Pancreas (tissue), 10 donors: Measurements from ENCODE around the gene FHIP1B. TPM values are rescaled to one million over a fixed set of nuclear protein-coding genes. Genes with fewer than 3 reads are reported as not detected.
"Not testable (repeated sequence)": the region's sequence is repeated elsewhere in the genome, so short reads cannot be mapped to it uniquely, and the experiment has no call there.

Experiments
- ATAC-seq, 4 donors: fragments of 200-7000 bp; cut with Tn5 transposase; one replicate each; pipeline versions ENCODE4 v1.8.0 to v1.9.1; 2020; ENCODE audit warnings: mild to moderate bottlenecking in 4 of 4, moderate library complexity in 4 of 4
- DNase-seq, 6 donors: peaks; one replicate each; pipeline ENCODE4 v3.0.0-alpha.2; 2020
- FAIRE-seq: peaks from 2 replicates; lab custom pipeline; 2012; peaks lifted over from hg19 to GRCh38; lab: Jason Lieb, UNC
- H3K27ac ChIP-seq, 4 donors: fragments of 200-600 bp; sonication (generic); 1 replicate in 3 of 4; 2 replicates in 1 of 4; pipeline versions ENCODE4 v1.5.0 to v1.8.0; 2020
- H3K27me3 ChIP-seq, 4 donors: fragments of 200-600 bp; one replicate each; pipeline ENCODE4 v1.8.0; 2021
- H3K36me3 ChIP-seq, 3 donors: fragments of 200-600 bp; sonication (generic) in 1 of 3; one replicate each; pipeline versions ENCODE4 v1.5.0 to v1.8.0; 2020 to 2021
- H3K4me1 ChIP-seq, 3 donors: fragments of 200-600 bp; one replicate each; pipeline ENCODE4 v1.8.0; 2021
- H3K4me3 ChIP-seq, 4 donors: fragments of 200-600 bp; sonication (generic) in 2 of 4; one replicate each; pipeline versions ENCODE4 v1.5.0 to v1.8.0; 2020 to 2021
- H3K9me3 ChIP-seq, 4 donors: fragments of 200-600 bp; one replicate each; pipeline ENCODE4 v1.8.0; 2021
- WGBS, 2 donors: extraction: QIAGEN DNeasy Blood & Tissue Kit; methylation state at CpG; one replicate each; pipeline ENCODE4 v1.1.7; 2013; 5-methylcytosine and 5-hydroxymethylcytosine counted together
- intact Hi-C, 3 donors: fragments of 100-400 bp; cut with DNase I; formaldehyde crosslinking; loops; one replicate each; pipeline versions ENCODE4 v1.11.1 to v1.14.2; 2022
- polyA plus RNA-seq, 2 donors: library from polyadenylated mRNA; stranded (reverse); fragments of 200-250 nt; gene quantifications; one replicate each; pipeline ENCODE4 v1.2.3, GENCODE V29; 2013
- total RNA-seq, 6 donors: library from RNA; stranded (reverse); fragmentation: NEBNext Ultra II Directional in 4 of 6; extraction: Animal tissue kit (Norgen Biotek cat#: 25700) in 4 of 6; gene quantifications; one replicate each; pipeline versions ENCODE4 v1.2.1 to v1.2.4, GENCODE V29; 2021 to 2023
- TF ChIP-seq, protein P1 (sequence below), 4 donors: fragments of 200-600 bp; sonication (generic) in 3 of 4; IDR thresholded peaks; one replicate each; pipeline versions ENCODE4 v1.5.0 to v1.8.0; 2021; ENCODE audit warnings: antibody characterized with exemption in 4 of 4
- donor health status: healthy with polysubstance abuse.
- donor health status: DM: no; HTN: no; CAD: no; lungs with moderate emphysema.
- donor health status: DM: no; HTN: no; CAD: no.
- donor health status: control.
- donor health status: control.
- donor health status: Bipolar disorder and iron deficiency.
- donor health status: DM: yes; HTN: yes; CAD: no.
- donor health status: DM: no; HTN: no; CAD: no.
- donor health status: DM: no; HTN: no; CAD: no.
- donor health status: DM: yes; HTN: yes; CAD: no.

FHIP1B gene
- total and polyA plus RNA-seq, 8 donors, result 13.0 to 82.9 (median 19.6) TPM

DNA sequence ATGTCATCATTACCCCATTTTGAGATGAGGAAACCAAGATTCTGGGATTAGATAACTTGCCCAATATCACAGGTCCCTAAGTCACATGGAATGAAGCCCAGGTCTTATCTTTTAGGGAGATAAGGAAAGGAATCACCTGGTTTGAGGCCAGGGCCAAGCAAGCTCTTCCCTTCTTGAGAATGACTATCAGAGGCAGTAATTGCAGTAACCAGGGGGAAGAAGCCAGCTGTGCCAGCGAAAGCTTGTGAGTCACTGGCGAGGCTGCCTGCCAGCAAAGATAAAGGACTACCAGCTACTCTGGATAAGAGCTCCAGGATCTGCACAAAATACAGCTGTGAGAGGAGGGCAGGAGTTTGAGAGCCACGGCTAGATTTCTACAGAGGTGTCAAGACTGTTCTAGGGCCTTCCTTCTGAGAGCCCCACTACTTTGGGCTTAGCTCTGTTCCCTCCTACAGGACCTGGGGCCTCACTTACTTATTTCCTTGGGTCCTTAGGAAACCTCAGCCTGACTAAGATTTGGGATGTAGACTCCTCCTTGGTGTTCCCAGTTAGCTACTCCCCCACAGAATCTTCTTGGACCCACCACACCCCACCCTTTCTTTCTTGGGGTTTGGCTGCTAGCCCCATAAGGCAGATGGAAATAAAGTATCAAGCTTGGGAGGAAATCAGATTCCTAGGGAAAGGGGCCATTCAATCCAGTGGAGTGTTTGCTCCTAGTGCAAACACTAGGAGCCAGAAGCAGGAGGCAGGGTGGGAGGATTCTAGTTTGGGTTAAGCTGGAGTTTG lies 15.5 kb upstream of the FHIP1B start:
- no peaks in the 10 kb centered on the region for H3K36me3 ChIP-seq
- FAIRE-seq (no peak), DNase-seq (peak; percentile 84 to 93 (median 90)), ATAC-seq (peak; percentile 51 to 80 (median 62))
- no peaks in the 10 kb centered on the region for H3K9me3 ChIP-seq
- intact Hi-C loops, result loop anchor here in 1 of 3 donors (10.0 kb wide), 1 partner anchor 45 kb away; no protein-coding TSS in a partner anchor
- H3K4me1 ChIP-seq, result peaks cover 10 to 33% (median 31%) of the 10 kb centered on the region in 3 donors
- H3K27me3 ChIP-seq, result no peaks in the 10 kb centered on the region
- 18 to 25% methylated on average over 3 of the region's 3 CpGs for WGBS, 2 donors
- peak overlapping the region; percentile 28 to 70 (median 49) for H3K27ac ChIP-seq
- TF ChIP-seq, protein P1, sequence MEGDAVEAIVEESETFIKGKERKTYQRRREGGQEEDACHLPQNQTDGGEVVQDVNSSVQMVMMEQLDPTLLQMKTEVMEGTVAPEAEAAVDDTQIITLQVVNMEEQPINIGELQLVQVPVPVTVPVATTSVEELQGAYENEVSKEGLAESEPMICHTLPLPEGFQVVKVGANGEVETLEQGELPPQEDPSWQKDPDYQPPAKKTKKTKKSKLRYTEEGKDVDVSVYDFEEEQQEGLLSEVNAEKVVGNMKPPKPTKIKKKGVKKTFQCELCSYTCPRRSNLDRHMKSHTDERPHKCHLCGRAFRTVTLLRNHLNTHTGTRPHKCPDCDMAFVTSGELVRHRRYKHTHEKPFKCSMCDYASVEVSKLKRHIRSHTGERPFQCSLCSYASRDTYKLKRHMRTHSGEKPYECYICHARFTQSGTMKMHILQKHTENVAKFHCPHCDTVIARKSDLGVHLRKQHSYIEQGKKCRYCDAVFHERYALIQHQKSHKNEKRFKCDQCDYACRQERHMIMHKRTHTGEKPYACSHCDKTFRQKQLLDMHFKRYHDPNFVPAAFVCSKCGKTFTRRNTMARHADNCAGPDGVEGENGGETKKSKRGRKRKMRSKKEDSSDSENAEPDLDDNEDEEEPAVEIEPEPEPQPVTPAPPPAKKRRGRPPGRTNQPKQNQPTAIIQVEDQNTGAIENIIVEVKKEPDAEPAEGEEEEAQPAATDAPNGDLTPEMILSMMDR (IDR thresholded peaks at IDR 0.05), result no peak
- H3K4me3 ChIP-seq, result no peak overlapping the region

DNA sequence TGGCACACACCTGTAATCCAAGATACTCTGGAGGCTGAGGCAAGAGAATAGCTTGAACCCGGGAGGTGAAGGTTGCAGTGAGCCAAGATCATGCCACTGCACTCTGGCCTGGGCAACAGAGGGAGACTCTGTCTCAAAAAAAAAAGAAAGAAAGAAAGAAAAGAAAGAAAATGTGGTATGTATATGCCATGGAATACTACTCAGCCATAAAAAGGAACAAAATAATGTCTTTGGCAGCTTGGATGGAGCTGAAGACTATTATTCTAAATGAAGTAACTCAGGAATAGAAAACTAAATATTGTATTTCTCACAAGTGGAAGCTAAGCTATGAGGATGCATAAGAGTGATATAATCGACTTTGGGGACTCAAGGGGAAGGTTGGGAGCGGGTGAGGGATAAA lies 14.5 kb upstream of the FHIP1B start:
- 75 to 93% methylated on average over 3 of the region's 3 CpGs for WGBS, 2 donors

DNA sequence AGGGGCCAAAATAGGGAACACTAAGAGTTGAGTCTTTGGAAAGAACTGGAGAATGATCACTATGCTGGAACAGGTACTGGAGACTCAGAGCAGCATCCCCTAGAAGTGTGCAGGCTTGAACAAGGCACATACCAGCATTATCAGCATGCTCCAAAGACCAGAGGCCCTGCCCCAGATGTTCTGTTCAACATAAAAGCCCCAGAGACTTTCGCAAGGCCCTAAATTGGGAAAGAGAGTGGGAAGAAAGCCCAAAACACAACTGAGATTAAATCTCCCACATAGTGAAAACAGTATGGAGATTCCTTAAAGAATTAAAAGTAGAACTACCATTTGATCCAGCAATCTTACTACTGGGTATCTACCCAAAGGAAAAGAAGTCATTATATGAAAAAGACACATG lies 13.8 kb upstream of the FHIP1B start:
- TF ChIP-seq, protein P1 (IDR thresholded peaks at IDR 0.05), result no peak
- no peaks in the 10 kb centered on the region for H3K36me3 ChIP-seq

More for the DNA sequence above, 14.5 kb upstream of the FHIP1B start:
- intact Hi-C loops, result loop anchor here in 1 of 3 donors (10.0 kb wide), 1 partner anchor 46 kb away; no protein-coding TSS in a partner anchor
- not testable (repeated sequence) for H3K27me3 ChIP-seq, FAIRE-seq, H3K9me3 ChIP-seq, H3K4me3 ChIP-seq, H3K27ac ChIP-seq, H3K36me3 ChIP-seq, DNase-seq, ATAC-seq
- peaks cover 10 to 31% (median 24%) of the 10 kb centered on the region in 3 donors for H3K4me1 ChIP-seq

DNA sequence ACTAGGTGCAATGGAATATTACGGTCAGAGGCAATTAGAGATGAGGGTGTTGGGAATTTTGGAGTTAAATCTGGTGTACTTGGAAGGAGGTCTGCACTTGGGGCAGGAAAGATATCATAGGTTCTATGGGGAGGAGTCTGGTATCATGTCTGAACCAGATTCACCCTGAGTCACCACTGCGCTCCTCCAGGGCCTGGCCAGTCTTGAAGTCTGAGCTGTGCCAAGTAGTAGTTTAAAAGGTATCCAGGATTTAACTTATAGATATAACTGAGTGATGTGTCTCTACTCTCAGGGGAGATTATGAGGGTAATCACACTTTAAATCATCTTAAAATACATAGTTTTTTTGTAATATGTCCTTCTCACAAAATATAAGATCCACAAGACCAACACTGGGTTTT lies 11.1 kb upstream of the FHIP1B start:
- Histone ChIP-seq H3K27me3 (no peaks in the 10 kb centered on the region), H3K4me3 (no peak overlapping the region), H3K4me1 (peaks cover 0 to 6% (median 0%) of the 10 kb centered on the region in 3 donors), H3K27ac (no peak overlapping the region), H3K9me3 (no peaks in the 10 kb centered on the region), H3K36me3 (no peaks in the 10 kb centered on the region)
- no peak for DNase-seq
- intact Hi-C loops, result loop anchor here in 1 of 3 donors (10.0 kb wide), 1 partner anchor 49 kb away; no protein-coding TSS in a partner anchor
- ATAC-seq, result no peak
- FAIRE-seq, result no peak
- TF ChIP-seq, protein P1 (IDR thresholded peaks at IDR 0.05), result no peak
- 93 to 98% methylated on average over 2 of the region's 2 CpGs for WGBS, 2 donors

More for the DNA sequence above, 13.8 kb upstream of the FHIP1B start:
- 89 to 100% methylated on average over 1 of the region's 1 CpG for WGBS, 2 donors
- FAIRE-seq (no peak), DNase-seq (no peak), ATAC-seq (no peak)
- no peaks in the 10 kb centered on the region for H3K9me3 ChIP-seq
- peaks cover 4 to 24% (median 17%) of the 10 kb centered on the region in 3 donors for H3K4me1 ChIP-seq
- intact Hi-C loops, result loop anchor here in 1 of 3 donors (10.0 kb wide), 1 partner anchor 47 kb away; no protein-coding TSS in a partner anchor
- no peak overlapping the region for H3K27ac ChIP-seq
- H3K4me3 ChIP-seq, result no peak overlapping the region
- no peaks in the 10 kb centered on the region for H3K27me3 ChIP-seq

DNA sequence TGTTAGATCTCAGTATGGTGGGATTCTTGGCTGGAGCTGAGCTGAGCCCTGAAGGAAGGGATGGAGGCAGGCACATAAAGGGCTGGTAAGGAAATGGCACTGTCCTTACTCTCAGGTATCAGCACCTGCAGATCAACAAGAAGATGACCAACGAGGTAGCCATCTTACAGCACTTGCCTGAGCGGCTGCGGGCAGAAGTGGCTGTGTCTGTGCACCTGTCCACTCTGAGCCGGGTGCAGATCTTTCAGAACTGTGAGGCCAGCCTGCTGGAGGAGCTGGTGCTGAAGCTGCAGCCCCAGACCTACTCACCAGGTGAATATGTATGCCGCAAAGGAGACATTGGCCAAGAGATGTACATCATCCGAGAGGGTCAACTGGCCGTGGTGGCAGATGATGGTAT lies 6.9 kb upstream of the FHIP1B start:
- Histone ChIP-seq H3K27ac (no peak overlapping the region), H3K36me3 (no peaks in the 10 kb centered on the region), H3K4me3 (no peak overlapping the region), H3K9me3 (no peaks in the 10 kb centered on the region), H3K27me3 (no peaks in the 10 kb centered on the region), H3K4me1 (no peaks in the 10 kb centered on the region)
- ATAC-seq (no peak), DNase-seq (peak in 1 of 6 donors; percentile 23), FAIRE-seq (no peak)
- 87 to 89% methylated on average over 7 of the region's 7 CpGs for WGBS, 2 donors
- TF ChIP-seq, protein P1 (IDR thresholded peaks at IDR 0.05), result no peak
- intact Hi-C loops, result loop anchor here in 1 of 3 donors (10.0 kb wide), 1 partner anchor 53 kb away; no protein-coding TSS in a partner anchor
